Ecto neural progenitor cell (in vitro differentiated cells): Measurements from ENCODE around the gene FHOD3.

ENCODE experiments used
- DNase-seq: peaks from one replicate; pipeline ENCODE4 v3.0.0-alpha.2; 2018; ENCODE audit warnings: low spot score

Gene FHOD3

DNA sequence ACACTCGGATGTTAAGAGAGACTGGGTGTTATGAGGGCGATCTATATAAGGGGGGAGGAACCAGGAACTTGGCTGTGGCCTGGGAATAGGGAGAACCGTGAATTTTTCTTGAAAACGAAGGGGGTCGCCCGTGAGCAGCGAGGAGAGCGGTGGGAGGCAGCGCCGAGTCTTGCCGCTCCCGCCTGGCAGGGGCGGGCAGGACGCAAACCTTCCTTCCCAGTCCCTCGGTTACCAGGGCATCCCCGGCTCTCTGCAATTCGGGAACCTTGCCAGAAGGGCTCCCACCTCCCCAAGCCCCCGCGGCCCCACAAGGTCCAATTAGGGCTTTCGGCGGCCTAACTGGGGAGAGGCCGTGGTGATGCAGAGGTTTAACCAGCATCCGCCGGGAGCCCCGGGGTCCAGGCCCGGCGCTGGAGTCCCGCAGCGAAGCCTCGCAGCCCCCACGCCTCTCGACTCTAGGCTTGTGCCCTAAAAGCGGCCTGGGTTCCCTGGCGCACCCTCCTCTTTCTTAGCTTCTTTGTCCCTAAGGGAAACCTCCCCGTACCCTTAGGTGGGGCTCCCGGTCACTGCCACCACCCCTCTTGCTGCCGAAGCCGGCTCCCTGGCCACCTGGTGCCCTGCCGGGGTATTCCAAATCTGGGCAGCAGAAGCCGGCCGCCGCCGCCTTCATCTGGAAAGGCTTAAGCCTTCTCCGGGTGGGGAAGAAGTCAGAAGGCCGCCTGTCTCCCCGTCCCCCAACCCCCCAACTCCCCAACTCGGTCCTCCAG is 680 bp upstream of the FHOD3 start:
- DNase-seq, result peak; percentile 90

DNA sequence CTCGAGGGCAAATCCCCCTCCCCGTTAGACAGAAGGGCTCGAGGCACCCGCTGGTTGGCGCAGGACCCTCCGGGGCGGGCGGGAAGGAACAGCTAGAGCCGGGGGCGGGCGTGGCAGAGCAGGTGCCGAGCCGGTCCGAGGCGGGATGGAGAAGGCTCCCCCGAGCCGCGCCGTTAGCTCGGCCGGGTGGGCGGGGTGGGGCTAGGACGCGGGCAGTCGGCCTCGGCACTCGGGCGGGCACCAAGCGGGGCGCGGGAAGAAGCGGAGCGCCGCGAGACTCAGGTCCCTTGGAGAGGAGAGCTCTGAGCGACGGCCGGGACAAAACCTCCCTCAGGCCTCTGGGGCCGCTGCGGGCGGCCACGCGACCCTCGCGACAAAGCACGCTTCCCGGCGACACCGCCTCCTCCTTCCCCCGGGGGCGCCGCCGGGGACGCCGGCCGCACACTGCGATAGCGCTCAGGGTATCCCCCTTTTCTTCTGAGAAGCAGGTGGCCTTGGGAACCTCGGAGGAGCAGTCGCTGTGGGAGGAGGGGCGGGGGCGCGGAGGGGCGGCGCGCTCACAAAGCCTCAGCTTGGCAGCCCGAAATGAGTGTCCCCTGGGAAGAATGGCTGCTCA is 721 bp downstream of the FHOD3 start:
- peak; percentile 80 for DNase-seq

DNA sequence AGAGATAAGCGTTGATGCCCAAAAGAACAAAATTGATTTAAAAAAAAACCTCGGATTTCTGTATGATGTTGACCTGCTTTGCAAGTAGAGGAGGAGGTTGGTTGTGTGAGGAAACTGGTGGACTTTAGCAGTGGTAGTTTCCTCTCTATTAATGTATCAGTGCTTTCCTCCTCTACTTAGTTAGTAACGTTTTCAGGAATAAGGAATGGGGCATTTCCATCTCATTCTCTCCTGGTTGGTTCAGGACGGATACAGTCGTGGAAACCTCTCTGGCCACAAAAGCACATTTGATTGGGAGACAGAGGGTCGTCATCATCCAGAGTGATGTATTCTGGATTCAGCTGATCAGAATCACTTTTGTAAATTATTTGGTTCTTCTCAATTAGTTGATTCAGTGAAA is 1.5 kb downstream of the FHOD3 start:
- DNase-seq, result no peak

DNA sequence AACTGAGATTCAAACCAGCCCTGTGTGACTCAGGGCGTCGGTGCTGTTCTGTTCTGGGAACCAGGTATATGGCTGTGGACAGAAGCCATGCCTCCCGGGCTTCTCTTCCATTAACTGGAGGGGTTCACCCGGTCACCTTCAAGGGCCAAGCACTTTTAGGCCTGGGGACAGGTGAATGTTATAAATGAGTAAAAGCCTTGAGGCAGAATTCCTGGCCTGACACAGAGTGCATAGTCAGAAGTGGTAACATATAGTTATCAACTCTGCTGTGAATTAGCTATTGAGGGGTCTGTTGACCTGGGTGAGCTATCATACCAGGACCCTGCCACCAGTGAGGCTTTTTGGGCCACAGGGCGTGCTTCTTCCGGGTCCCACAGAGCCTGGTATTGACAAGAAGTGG is 2.7 kb downstream of the FHOD3 start:
- no peak for DNase-seq

DNA sequence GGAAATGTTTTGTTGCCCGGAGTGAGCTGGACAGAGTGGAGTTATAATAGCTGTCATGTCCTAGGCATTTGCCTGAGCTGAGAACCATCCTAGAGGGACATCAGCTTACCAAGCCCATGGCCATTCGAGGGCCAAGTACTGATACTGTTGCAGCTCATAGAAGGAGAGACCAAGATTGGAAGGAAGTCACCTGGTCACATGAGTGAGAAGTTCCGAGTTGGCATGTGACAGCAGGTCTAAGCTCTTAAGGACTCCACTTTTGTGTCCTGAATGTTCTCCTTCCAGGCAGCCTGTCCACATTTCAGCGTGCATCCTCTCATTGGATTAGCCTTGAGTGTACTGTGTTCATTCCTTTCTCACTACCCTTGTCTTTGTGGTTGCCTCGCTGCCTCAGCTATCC is 4.4 kb downstream of the FHOD3 start:
- DNase-seq, result no peak

DNA sequence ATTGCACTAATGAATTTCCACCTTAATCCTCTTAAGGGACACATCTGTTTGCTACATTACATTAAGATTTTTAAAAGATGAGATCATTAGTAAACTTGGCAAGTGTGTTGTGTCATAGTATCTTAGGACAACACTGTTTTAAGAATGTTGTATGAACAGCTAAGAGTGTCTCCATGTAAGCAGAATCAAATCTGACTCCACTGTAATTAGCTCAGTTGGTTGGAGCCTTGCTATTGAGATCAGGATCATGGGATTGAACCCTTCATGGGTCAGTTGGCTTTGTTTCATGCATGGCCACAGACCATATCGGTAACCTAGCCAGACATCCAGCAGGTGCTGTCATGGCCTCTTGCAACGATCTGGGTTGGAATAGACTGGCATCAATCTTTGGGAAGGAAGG is 5.2 kb downstream of the FHOD3 start:
- DNase-seq, result no peak

DNA sequence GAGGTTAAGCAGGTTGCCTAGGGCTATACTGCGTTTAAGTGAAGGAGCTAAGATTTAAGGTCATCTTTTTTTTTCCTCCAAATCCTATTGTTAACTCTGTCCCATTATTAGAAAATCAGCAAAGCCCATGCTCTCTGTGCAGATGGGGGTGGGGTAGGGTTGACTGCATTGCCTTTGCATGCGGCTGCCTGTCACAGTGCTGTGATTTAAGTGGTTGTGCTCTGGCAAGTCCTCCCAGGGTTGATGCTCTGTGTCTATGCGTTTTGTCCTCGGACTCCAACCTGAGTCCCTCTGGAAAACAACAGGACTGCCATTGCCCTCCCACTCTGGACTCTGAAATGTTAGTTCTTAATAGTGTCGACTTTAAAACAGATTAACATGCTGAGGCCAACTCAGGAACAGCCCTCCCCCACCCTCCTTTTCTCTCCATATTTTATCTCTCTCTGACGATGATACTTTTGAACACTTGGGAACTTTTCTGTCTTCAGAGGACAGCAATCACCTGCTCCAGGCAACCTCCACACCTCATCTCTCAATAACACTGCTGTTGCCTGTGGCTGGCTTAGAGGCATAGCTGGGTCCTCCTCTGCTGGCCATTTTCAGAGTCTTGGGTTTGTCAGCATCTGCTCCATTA is 5.8 kb downstream of the FHOD3 start:
- DNase-seq, result no peak

DNA sequence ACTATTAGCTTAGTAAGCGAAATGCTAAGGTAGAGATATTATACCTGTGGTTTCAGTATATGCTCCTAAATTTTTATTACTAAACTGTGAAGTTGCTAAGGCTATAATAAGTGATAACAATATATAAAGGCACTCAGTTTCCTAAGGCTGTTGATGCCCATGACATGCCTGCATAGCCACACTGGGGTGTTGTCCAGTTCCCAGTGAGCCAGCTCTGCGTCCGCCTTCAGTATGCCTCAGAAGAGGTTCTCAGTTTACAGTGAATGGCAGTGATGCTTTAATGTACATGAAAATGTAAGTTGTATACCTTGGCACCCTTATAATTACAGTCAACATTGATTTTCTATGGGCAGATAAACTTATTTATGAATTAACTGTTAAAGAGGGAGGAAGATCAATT is 7.2 kb downstream of the FHOD3 start:
- DNase-seq, result no peak

DNA sequence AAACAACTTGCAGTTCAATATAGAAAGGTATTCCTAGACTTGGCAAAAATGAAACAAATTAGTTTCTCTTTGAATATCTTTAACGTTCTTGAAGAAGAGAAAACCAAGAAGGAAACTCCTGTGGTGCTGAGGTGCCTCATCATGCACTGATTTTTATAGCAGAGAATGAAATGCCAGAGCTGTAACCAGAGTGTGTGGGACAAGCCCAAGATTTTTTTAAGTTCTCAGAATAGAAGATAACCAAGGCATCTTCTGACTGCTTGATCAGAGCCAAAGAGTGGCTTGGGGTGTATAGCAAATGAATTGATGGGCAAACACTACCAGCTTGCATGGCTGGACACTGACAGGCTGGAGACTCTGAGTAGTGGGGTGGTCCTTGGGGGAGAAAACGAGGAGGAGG is 7.9 kb downstream of the FHOD3 start:
- DNase-seq, result no peak

DNA sequence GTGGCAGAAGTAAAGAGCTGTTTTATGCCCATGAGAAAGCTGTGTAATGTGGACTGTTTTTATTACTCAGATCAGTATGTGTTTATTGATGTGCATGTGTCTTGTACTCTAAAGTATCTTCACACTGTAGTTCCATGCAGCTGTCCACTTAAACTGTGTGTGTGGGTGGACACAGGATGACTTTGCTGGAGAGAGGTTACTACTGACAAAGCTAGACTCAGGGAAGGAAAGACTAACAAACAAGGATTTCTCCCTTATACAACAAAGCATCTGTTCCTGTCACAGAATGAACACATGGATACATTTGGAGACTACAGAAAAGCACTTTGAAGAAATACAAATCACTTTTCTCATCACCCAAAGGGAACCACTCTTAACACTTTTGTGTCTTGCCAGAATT is 10.0 kb downstream of the FHOD3 start:
- DNase-seq, result no peak

DNA sequence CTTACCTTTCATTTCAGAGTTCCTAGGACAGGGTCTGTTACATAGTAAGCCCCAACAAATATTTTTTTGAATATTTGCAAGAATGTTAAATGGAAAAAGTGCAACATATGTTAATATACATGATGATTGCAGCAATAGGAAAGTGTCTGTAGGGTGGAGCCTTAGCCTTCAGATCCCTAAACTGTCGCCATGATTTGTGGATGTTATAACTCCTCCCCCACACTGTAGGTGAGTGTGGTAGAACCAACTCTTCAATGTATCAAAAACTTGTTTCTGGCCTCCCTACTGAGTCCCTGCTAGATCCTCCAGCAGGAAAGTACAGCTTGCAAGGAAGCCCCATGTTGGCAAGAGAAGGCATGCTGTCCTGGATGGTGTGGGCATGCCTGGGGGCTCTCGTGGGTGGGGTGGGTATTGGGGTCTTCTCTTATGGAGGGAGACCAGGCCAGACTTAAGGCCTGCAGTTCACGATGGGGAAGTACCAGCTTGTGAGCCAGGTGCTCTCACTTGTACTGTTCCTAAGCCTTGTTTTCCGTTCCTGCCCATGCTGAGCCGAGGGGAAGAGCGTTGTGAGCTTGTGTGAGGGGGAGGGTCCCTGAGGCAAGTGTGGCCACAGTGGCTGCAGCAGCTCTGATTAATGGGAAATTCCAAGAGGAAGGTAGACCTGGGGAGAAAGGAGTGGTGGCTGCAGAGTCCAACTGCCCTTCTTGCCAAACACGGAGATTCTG is 11.4 kb downstream of the FHOD3 start:
- no peak for DNase-seq

DNA sequence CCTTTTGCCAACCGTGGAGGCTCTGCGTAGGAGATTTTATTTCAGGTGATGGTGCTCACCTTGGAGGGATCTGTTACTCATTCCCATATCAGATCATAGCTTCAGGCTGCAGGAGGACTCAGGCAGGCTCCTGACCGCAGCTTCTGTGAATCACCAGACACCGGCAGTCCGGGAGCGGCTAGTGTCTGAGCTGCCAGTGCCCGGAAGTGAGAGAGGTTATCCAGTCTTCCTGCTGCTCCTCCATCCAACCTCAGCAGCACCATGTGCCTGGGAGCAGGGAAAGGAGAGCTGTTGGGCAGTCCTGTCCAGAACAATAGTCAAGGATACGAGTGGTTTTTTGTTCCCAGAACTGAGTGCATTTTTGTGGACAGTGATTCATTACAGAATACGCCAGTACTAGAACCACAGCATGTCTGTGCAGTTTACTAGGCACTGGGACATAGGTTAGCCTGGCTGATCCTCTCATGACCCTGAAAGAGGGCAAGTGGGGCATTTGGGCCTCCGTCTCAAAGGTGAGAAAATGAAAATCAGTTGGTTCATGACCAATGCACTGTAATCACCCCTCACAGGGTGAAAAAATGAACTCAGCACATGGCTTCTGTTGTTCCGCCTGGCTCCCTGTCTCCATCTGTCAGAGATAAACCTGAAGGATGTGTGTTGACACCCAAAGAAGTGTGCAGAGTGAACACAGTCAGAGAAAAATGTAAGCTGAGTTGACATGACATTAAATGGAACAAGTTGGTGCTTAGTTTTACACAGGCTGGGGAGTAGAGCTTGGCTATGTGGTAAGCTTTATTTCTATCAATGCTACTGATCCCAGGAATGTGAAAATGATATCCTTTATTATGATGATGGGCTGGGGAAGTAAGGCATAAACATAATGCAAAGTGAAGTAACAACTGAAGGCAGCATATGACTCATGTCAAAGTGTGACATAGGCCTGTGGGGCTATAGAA is 12.2 kb downstream of the FHOD3 start:
- DNase-seq, result no peak

DNA sequence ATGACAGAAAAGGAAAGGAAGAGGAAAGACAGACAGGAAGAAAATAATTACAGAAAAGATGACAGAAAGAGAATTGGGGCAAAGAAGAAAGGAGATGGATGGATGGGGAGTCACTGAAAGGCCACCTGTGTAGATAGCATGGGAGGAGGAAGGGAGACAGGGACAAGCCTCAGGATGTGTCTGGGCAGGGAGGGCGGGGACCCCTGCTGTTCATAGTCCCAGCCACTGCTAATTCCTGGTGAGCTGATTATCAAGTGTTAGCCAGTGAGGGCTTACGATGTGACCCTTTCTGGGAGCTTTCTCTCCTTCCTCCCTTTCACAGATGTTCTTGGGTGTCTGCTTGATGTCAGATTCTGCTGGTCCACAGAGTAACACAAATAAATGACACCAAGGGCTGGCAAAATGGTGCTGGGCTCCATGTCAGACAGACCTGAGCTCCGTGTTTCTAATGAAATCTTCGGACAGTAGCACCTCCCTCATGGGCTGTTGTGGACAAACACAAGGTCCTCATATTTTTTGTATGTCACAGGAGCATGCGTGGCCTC is 13.6 kb downstream of the FHOD3 start:
- no peak for DNase-seq

DNA sequence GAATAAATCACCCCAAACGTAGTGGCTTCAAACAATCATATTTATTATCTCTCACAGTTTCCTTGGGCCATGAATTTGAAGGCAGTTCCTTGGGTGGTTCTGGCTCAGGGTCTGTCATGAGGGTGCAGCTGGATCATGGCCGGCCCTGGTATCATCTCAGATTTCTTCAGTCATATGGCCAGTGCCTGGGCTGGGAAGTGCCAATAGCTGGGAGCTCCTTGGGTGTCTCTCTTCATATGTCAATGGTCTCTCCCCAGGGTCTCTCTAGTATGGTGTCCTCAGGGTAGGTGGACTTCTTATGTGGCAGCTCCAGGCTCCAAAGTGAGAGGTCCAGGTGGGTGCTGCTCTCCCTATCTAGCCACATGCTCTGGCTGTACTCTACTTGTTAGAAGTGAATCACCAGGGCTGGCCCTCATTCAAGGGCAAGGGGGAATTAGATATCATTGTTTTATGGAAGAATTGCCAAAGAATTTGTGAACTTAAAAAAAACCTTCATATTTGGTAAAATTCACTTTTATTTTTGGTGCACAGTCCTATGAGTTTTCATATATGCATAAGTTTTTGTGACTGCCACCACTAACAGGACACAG is 15.4 kb downstream of the FHOD3 start:
- no peak for DNase-seq

DNA sequence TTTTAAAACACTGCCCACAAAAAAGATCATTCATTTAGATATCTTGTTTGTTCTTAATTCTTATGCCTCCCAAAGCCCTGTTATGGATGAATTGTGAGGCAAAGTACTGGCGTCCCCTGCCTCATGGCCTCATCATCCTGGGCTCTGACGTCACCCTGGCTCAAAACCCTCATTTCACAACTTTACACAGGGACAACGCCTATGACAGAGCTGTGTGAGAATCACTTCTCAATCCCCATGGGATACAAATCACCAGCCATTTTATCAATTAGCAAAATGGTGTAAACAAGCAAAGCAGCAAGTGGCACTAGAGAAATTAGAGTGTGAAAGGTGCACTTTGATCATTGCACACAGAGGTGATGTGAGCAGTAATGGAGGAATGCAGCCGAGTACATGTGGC is 16.6 kb downstream of the FHOD3 start:
- DNase-seq, result no peak

DNA sequence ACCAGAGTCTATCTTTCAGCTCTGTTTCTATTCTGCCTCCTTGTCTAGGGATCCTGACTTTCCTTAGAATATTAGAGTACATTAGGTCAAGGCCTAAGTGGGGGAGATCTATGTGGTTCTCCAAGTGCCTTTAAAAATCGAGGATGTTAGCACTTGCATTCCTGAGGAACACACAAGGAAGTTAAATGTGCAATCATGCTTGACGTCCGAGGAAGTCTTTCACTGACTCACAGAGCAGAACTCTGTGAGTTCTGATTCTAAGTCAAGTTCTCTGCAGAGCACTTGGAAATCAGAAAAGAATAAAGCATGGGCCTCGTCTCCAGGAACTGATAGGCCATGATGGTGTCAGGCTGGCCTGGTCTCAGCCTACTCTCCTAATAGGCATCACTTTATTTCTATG is 17.2 kb downstream of the FHOD3 start:
- DNase-seq, result no peak

DNA sequence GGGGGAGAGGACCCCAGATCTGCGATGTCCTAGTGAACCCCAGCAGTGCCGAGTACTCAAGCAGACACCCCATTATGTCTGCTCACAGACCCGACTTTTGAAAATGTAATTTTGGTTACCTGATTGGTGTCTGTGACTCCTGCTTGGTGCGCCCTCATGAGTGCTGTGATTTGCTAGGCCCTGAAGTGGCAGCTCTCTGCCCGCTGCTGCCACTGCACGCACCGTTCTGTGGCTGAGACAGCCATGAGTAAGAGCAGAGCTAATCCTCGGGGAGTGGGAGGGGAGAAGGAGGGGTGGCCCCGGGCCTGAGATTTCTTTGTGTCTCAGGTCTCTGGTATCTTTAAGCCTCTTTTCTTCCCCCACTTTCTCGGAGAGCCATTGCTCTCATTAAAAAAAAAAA is 18.2 kb downstream of the FHOD3 start:
- peak; percentile 64 for DNase-seq

DNA sequence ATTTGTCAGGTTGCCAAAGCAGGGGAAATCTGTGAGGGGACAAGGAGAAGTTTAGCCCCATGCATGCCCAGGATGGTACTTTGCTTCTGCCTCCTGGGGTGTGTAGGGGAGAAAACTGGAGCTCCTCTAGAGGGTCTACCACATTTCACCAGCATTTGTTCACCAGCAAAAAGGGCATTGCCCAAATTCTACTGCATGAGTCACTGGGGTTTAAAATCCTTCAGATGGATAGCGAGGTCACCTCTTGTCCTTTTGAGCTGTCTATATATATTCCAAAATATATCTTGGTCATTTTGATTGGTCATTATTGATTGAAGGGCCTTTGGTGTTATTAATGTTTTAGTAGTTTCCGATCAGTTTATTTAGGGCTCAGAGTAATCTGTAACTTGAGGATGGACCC is 18.7 kb downstream of the FHOD3 start:
- no peak for DNase-seq

DNA sequence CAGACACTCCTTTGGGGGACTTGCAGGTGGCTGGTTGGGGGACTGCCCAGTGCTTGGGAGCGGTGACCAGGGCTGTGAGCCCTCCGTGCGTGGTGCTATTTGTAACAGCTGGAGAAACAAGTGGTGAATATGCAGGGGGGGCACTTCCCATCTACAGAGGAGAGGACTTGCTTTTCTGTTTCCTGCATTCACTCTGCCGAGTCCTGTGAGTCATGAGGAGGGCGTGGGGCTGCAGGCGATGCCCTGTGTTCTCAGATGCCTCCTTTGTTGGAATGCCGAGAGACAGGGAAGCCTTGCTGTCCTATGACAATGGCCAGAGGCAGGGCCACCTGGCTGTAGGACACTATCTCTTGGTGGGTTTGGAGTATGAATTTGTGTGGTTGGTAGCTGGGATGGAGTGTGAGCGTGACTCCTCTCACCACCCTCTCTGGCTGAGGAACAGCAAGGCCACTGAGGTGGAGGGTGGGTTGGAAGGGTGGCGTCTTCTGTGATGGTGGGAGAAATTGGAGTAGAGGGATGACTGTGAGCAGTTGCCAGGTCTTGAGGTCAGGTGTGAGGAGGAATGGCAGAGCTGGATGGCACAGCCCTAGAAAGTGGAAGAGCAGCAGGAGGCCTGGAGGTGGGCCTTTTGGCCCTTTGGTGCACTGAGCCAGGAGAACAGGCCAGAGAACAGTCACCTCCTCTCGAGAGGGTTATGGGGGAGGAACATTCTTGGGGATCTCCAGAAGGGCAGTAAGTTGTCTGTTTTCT is 24.3 kb downstream of the FHOD3 start:
- DNase-seq, result no peak

DNA sequence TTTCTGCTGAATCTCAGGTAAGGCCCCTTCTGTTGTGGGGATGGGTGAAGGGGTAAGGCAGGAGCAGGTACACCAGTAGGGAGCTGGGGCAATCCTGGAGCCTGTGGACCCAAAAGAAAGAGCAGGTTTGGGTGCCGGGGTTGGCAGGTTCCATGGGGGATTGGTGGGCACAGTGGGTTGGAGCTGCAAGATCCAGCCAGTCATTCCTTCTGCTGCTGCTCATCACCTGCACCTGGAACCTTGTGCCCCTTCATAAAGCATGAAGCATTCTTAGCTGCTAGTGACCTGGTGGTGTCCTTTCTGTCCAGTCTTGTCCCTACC is 24.9 kb downstream of the FHOD3 start:
- DNase-seq, result no peak

DNA sequence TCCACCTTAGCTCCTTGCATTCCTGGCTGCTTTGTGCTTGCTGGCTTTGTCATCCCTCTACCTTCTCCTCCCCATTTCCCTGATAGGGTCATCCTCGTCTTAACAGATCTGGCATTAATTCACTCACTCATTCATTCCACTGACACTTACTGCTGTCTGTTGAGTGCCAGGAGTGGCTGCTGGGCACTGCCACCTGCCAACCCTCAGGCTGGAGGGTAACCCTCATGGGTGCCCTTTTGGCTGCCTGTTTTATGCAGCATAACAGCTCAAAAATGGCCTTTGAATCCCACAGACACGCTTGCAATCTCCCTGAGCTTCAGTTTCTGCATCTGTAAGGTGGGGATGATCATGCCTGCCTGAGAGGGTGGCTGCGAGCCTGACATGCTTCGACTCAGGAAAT is 25.2 kb downstream of the FHOD3 start:
- no peak for DNase-seq
